IMR-90 (cell line): Measurements from ENCODE around the gene PBOV1. TPM values are rescaled to one million over a fixed set of nuclear protein-coding genes. Genes with fewer than 3 reads are reported as not detected.

Source experiments
- ATAC-seq: fragments of 200-7000 bp; cut with Tn5 transposase; 2 replicates; pipeline ENCODE4 v1.9.1; 2020; ENCODE audit warnings: low read depth, mild to moderate bottlenecking, moderate library complexity
- BruUV-seq: library from RNA; stranded (reverse); fragments of 400-500 nt; replicated peaks from 2 replicates; lab custom pipeline; 2021; lab: Mats Ljungman, UMichigan
- CTCF ChIA-PET: fragments of 300-600 bp; formaldehyde crosslinking; extraction: SDS; loops from one replicate; lab custom pipeline; 2021; ENCODE audit warnings: antibody characterized with exemption; lab: Yijun Ruan, JAX
- POLR2A ChIA-PET: fragments of 300-600 bp; sonication (Branson Sonifier 250); formaldehyde crosslinking; loops from one replicate; lab custom pipeline; 2022; ENCODE audit warnings: antibody characterized with exemption; ENCODE audit not compliant: unreplicated experiment; lab: Charles Lee
- DNase-seq: peaks from one replicate; pipeline ENCODE4 v3.0.0; 2013
- H2AFZ ChIP-seq: replicated peaks from 2 replicates; pipeline ENCODE3; 2013; ENCODE audit warnings: low read length, mild to moderate bottlenecking; ENCODE audit not compliant: poor library complexity
- H2AK5ac ChIP-seq: 2 replicates; pipeline ENCODE4 v1.6.1; 2013; ENCODE audit warnings: low read depth, low read length, inconsistent platforms
- H2AK9ac ChIP-seq: replicated peaks from 2 replicates; pipeline ENCODE3; 2013; ENCODE audit warnings: mild to moderate bottlenecking, low read depth, low read length, moderate library complexity; ENCODE audit not compliant: poor library complexity
- H2BK120ac ChIP-seq: 2 replicates; pipeline ENCODE4 v1.6.1; 2013; ENCODE audit warnings: low read depth, low read length, inconsistent platforms
- H2BK15ac ChIP-seq: 3 replicates; pipeline ENCODE4 v1.6.1; 2013; ENCODE audit warnings: low read depth, low read length, inconsistent platforms
- H2BK20ac ChIP-seq: 2 replicates; pipeline ENCODE4 v1.6.1; 2013; ENCODE audit warnings: low read depth, mild to moderate bottlenecking, inconsistent platforms, low read length, moderate library complexity
- H2BK5ac ChIP-seq: 2 replicates; pipeline ENCODE4 v1.6.1; 2013; ENCODE audit warnings: mild to moderate bottlenecking, low read depth, low read length, inconsistent platforms; ENCODE audit not compliant: poor library complexity, severe bottlenecking
- H3K14ac ChIP-seq: replicated peaks from 2 replicates; pipeline ENCODE4 v1.6.1; 2013; ENCODE audit warnings: low read depth, low read length, inconsistent platforms
- H3K18ac ChIP-seq: 2 replicates; pipeline ENCODE4 v1.6.1; 2013; ENCODE audit warnings: low read depth, low read length, control low read depth
- H3K23ac ChIP-seq: 2 replicates; pipeline ENCODE4 v1.6.1; 2013; ENCODE audit warnings: low read depth, low read length, inconsistent platforms
- H3K27ac ChIP-seq: 2 replicates; pipeline ENCODE4 v1.5.1; 2013; ENCODE audit warnings: mild to moderate bottlenecking, control low read depth, low read length; ENCODE audit not compliant: insufficient read depth
- H3K27me3 ChIP-seq: 2 replicates; pipeline ENCODE4 v1.6.1; 2013; ENCODE audit warnings: low read length; ENCODE audit not compliant: control insufficient read depth, insufficient read depth
- H3K36me3 ChIP-seq: 2 replicates; pipeline ENCODE4 v1.6.1; 2013; ENCODE audit warnings: low read length, mixed read lengths; ENCODE audit not compliant: control insufficient read depth, insufficient read depth
- H3K4ac ChIP-seq: 2 replicates; pipeline ENCODE4 v1.6.1; 2013; ENCODE audit warnings: low read depth, low read length, inconsistent platforms
- H3K4me1 ChIP-seq: 2 replicates; pipeline ENCODE4 v1.6.1; 2013; ENCODE audit warnings: low read length, mixed read lengths; ENCODE audit not compliant: control insufficient read depth, insufficient read depth
- H3K4me2 ChIP-seq: 2 replicates; pipeline ENCODE4 v1.6.1; 2013; ENCODE audit warnings: low read depth, mild to moderate bottlenecking, control low read depth, low read length, moderate library complexity
- H3K4me3 ChIP-seq: 2 replicates; pipeline ENCODE4 v1.5.1; 2013; ENCODE audit warnings: low read depth, mild to moderate bottlenecking, control low read depth, low read length, moderate library complexity; ENCODE audit not compliant: insufficient read depth
- H3K56ac ChIP-seq: 2 replicates; pipeline ENCODE4 v1.6.1; 2013; ENCODE audit warnings: low read length, inconsistent platforms; ENCODE audit not compliant: insufficient read depth; ENCODE audit errors: extremely low read depth
- H3K79me1 ChIP-seq, 2 experiments: 2 replicates each; pipeline ENCODE4 v1.6.1; 2013; ENCODE audit warnings: low read length in 2 of 2, inconsistent platforms in 1 of 2, low read depth in 1 of 2
- H3K9ac ChIP-seq: 2 replicates; pipeline ENCODE4 v1.6.1; 2013; ENCODE audit warnings: low read depth, low read length, control low read depth
- H3K9me1 ChIP-seq: 2 replicates; pipeline ENCODE4 v1.6.1; 2013; ENCODE audit warnings: low read length, inconsistent platforms; ENCODE audit not compliant: insufficient read depth
- H3K9me3 ChIP-seq: 2 replicates; pipeline ENCODE4 v1.6.1; 2013; ENCODE audit warnings: low read length; ENCODE audit not compliant: control insufficient read depth, insufficient read depth
- H4K20me1 ChIP-seq: 2 replicates; pipeline ENCODE4 v1.6.1; 2013; ENCODE audit warnings: low read length, inconsistent platforms; ENCODE audit not compliant: insufficient read depth
- H4K5ac ChIP-seq: 2 replicates; pipeline ENCODE4 v1.6.1; 2013; ENCODE audit warnings: mild to moderate bottlenecking, low read depth, low read length, control low read depth
- H4K8ac ChIP-seq, 2 experiments: 2 replicates each; pipeline ENCODE4 v1.6.1; 2013; ENCODE audit warnings: low read depth in 2 of 2, low read length in 2 of 2, control low read depth in 1 of 2, inconsistent platforms in 1 of 2
- H4K91ac ChIP-seq: 2 replicates; pipeline ENCODE4 v1.6.1; 2013; ENCODE audit warnings: low read depth, low read length, inconsistent platforms; ENCODE audit not compliant: insufficient read depth
- BHLHE40 ChIP-seq: fragments of 150-350 bp; IDR thresholded peaks from 2 replicates; pipeline ENCODE4 v1.6.1; 2016; ENCODE audit warnings: mild to moderate bottlenecking, low read depth, low read length
- CEBPB ChIP-seq: IDR thresholded peaks from 2 replicates; pipeline ENCODE4 v1.6.1; 2012; ENCODE audit warnings: low read depth, low read length, improper control_type of control experiment
- CHD1 ChIP-seq: IDR thresholded peaks from 2 replicates; pipeline ENCODE4 v1.6.1; 2012; ENCODE audit warnings: low read depth, low read length, improper control_type of control experiment
- CTCF ChIP-seq: conservative IDR thresholded peaks from 2 replicates; pipeline ENCODE4 v1.5.1; 2012; ENCODE audit warnings: mild to moderate bottlenecking, low read depth, low read length, improper control_type of control experiment
- FOS ChIP-seq: fragments of 150-350 bp; IDR thresholded peaks from 2 replicates; pipeline ENCODE4 v1.6.1; 2016; ENCODE audit warnings: low read depth, low read length
- MAFK ChIP-seq: IDR thresholded peaks from 2 replicates; pipeline ENCODE4 v1.6.1; 2012; ENCODE audit warnings: low read depth, low read length, improper control_type of control experiment
- MAZ ChIP-seq: IDR thresholded peaks from 2 replicates; pipeline ENCODE4 v1.6.1; 2012; ENCODE audit warnings: low read depth, mild to moderate bottlenecking, low read length, improper control_type of control experiment, moderate library complexity, borderline replicate concordance
- MXI1 ChIP-seq: IDR thresholded peaks from 2 replicates; pipeline ENCODE4 v1.6.1; 2012; ENCODE audit warnings: low read depth, mild to moderate bottlenecking, low read length, moderate library complexity, borderline replicate concordance
- NFE2L2 ChIP-seq: fragments of 150-350 bp; IDR thresholded peaks from 2 replicates; pipeline ENCODE4 v1.6.1; 2016; ENCODE audit warnings: low read depth, mild to moderate bottlenecking, low read length
- POLR2A ChIP-seq: IDR thresholded peaks from 2 replicates; pipeline ENCODE4 v1.6.1; 2012; ENCODE audit warnings: mild to moderate bottlenecking, low read depth, low read length
- RAD21 ChIP-seq: IDR thresholded peaks from 2 replicates; pipeline ENCODE4 v1.6.1; 2012; ENCODE audit warnings: low read length, improper control_type of control experiment
- RCOR1 ChIP-seq: IDR thresholded peaks from 2 replicates; pipeline ENCODE4 v1.6.1; 2012; ENCODE audit warnings: mild to moderate bottlenecking, low read length, improper control_type of control experiment; ENCODE audit not compliant: insufficient replicate concordance
- RFX5 ChIP-seq: IDR thresholded peaks from 2 replicates; pipeline ENCODE4 v1.8.0; 2012; ENCODE audit warnings: low read depth, mild to moderate bottlenecking, low read length, moderate library complexity
- SMC3 ChIP-seq: fragments of 150-350 bp; IDR thresholded peaks from 2 replicates; pipeline ENCODE4 v1.6.1; 2016; ENCODE audit warnings: low read depth, mild to moderate bottlenecking, antibody characterized with exemption, low read length, moderate library complexity
- WGBS, 2 experiments: methylation state at CpG; one replicate each; pipeline versions ENCODE4 v1.1.5 to v1.1.7; 2013; ENCODE audit warnings: missing lambda C conversion rate in 2 of 2; ENCODE audit not compliant: insufficient read length in 1 of 2; ENCODE audit errors: extremely low coverage in 2 of 2; 5-methylcytosine and 5-hydroxymethylcytosine counted together
- dilution Hi-C: fragments of 300-500 bp; cut with HindIII; formaldehyde crosslinking; loops from one replicate; pipeline ENCODE4 v1.14.3; 2018; ENCODE audit warnings: low sequenced_read_pairs; ENCODE audit not compliant: unreplicated experiment
- in situ Hi-C: fragments of 300-500 bp; cut with MboI; formaldehyde crosslinking; loops from 3 replicates; pipeline ENCODE4 v1.14.3; 2019; ENCODE audit warnings: low sequenced_read_pairs, inconsistent platforms, mixed read lengths
- intact Hi-C: fragments of 100-400 bp; cut with micrococcal nuclease; formaldehyde crosslinking; loops from 2 replicates; pipeline ENCODE4 v1.10.0; 2022
- polyA plus RNA-seq, 3 experiments: library from polyadenylated mRNA; depleted of rRNA; stranded (reverse); fragments of >200 nt; gene quantifications; 2 replicates each; pipeline ENCODE4 v1.2.3, GENCODE V29; 2012; ENCODE audit warnings: low replicate concordance in 1 of 3
- total RNA-seq: library from RNA; depleted of rRNA; stranded (reverse); fragments of >200 nt; gene quantifications from 2 replicates; pipeline ENCODE4 v1.2.3, GENCODE V29; 2012
- TF ChIP-seq, protein P1 (sequence below): fragments of 150-350 bp; IDR thresholded peaks from 2 replicates; pipeline ENCODE4 v1.6.1; 2016; ENCODE audit warnings: low read depth, mild to moderate bottlenecking, low read length, moderate library complexity, borderline replicate concordance
- TF ChIP-seq, protein P2 (sequence below): fragments of 150-350 bp; IDR thresholded peaks from 2 replicates; pipeline ENCODE4 v1.6.1; 2017; ENCODE audit warnings: mild to moderate bottlenecking, antibody characterized with exemption, low read length, low read depth

The PBOV1 gene
- total and polyA plus RNA-seq, 2 of the 4 experiments (the other 2 are of a cell fraction): not detected

DNA sequence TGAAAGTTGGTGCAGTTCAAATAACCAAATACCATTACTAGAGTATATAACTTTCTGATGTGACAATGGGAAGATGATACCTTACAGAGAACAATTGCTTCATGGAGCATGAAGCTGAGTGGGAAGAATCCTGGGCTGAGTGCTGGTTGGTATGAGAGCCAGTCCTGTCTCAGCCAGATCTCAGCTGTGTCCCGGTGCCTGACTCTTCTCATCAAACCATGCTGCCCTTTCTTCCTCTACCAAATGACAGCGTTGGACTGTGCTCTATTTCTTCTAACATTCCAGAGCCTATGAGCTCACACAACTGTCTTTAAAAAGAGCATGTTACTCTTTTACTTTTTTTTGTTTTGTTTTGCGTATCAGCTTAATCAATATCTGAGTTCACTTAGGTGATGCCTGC is 27.5 kb upstream of the PBOV1 start:
- intact Hi-C loops: no loop called here
- Histone ChIP-seq H3K9ac (no peak overlapping the region), H3K9me3 (no peaks in the 10 kb centered on the region), H4K91ac (no peak overlapping the region), H3K23ac (no peak overlapping the region), H3K36me3 (no peaks in the 10 kb centered on the region), H4K5ac (no peak overlapping the region), H3K4ac (no peak overlapping the region), H2AFZ (no peak overlapping the region), H3K4me3 (no peak overlapping the region), H2BK15ac (no peak overlapping the region), H3K4me1 (no peaks in the 10 kb centered on the region), H3K27me3 (peaks cover 3% of the 10 kb centered on the region), H2BK20ac (no peak overlapping the region), H3K27ac (no peak overlapping the region), H4K20me1 (no peaks in the 10 kb centered on the region), H3K79me1 (no peaks in the 10 kb centered on the region), H3K14ac (no peak overlapping the region), H4K8ac (no peak overlapping the region), H3K56ac (no peak overlapping the region), H2AK9ac (no peak overlapping the region), H2BK5ac (no peak overlapping the region), H2AK5ac (no peak overlapping the region), H3K4me2 (no peak overlapping the region), H2BK120ac (no peak overlapping the region), H3K18ac (no peak overlapping the region), H3K9me1 (no peaks in the 10 kb centered on the region)
- in situ Hi-C loops: no loop called here
- TF ChIP-seq MXI1 (no peak), POLR2A (no peak), MAZ (no peak), MAFK (no peak), CEBPB (no peak), RAD21 (no peak), BHLHE40 (no peak), CHD1 (no peak), FOS (no peak), RCOR1 (no peak), CTCF (no peak), RFX5 (no peak), NFE2L2 (no peak), SMC3 (no peak)
- TF ChIP-seq, protein P1, sequence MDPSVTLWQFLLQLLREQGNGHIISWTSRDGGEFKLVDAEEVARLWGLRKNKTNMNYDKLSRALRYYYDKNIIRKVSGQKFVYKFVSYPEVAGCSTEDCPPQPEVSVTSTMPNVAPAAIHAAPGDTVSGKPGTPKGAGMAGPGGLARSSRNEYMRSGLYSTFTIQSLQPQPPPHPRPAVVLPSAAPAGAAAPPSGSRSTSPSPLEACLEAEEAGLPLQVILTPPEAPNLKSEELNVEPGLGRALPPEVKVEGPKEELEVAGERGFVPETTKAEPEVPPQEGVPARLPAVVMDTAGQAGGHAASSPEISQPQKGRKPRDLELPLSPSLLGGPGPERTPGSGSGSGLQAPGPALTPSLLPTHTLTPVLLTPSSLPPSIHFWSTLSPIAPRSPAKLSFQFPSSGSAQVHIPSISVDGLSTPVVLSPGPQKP: no peak
- TF ChIP-seq, protein P2, sequence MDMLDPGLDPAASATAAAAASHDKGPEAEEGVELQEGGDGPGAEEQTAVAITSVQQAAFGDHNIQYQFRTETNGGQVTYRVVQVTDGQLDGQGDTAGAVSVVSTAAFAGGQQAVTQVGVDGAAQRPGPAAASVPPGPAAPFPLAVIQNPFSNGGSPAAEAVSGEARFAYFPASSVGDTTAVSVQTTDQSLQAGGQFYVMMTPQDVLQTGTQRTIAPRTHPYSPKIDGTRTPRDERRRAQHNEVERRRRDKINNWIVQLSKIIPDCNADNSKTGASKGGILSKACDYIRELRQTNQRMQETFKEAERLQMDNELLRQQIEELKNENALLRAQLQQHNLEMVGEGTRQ: no peak
- ChIA-PET POLR2A (no interaction called here), CTCF (interaction anchor here (0.6 kb wide), 1 partner anchor 41 kb away, joined by 4 read pairs; no protein-coding TSS in a partner anchor)
- ATAC-seq (no peak), DNase-seq (no peak)
- WGBS, 2 experiments: 92% methylated on average over 2 of the region's 3 CpGs; no CpG with 5 or more reads in 1 of the 2 experiments
- dilution Hi-C loops: no loop called here
- BruUV-seq: no TSS peak
